Fibroblast of skin of scalp (primary cell): ENCODE measurements around the gene LRRC8D.
"Not testable (repeated sequence)": the region's sequence is repeated elsewhere in the genome, so short reads cannot be mapped to it uniquely, and the experiment has no call there.

Source experiments
- DNase-seq: peaks from one replicate; pipeline ENCODE4 v3.0.0-alpha.2; 2013

Gene LRRC8D

GRCh38 chr1:89913353-89914095 is 92.7 kb downstream of the LRRC8D start:
- DNase-seq: no peak

- DNase-seq: no peak
Measured at GRCh38 chr1:89917353-89917752, 96.5 kb downstream of the LRRC8D start.

GRCh38 chr1:89918127-89918793 is 97.4 kb downstream of the LRRC8D start:
- no peak for DNase-seq

- DNase-seq: no peak
Measured at GRCh38 chr1:89918794-89919155, 97.9 kb downstream of the LRRC8D start.

- DNase-seq: no peak
Measured at GRCh38 chr1:89919174-89919573, 98.3 kb downstream of the LRRC8D start.

- DNase-seq: no peak
Measured at GRCh38 chr1:89922911-89923310, 102.1 kb downstream of the LRRC8D start.

- no peak for DNase-seq
Measured at GRCh38 chr1:89923517-89923916, 102.7 kb downstream of the LRRC8D start.

GRCh38 chr1:89924075-89924474 is 103.2 kb downstream of the LRRC8D start:
- not testable (repeated sequence) for DNase-seq

GRCh38 chr1:89927049-89927448 is 106.2 kb downstream of the LRRC8D start:
- no peak for DNase-seq

GRCh38 chr1:89927478-89927877 is 106.6 kb downstream of the LRRC8D start:
- no peak for DNase-seq

GRCh38 chr1:89928506-89928905 is 107.7 kb downstream of the LRRC8D start:
- DNase-seq: no peak

GRCh38 chr1:89929467-89930063 is 108.7 kb downstream of the LRRC8D start:
- DNase-seq: no peak

GRCh38 chr1:89930579-89930978 is 109.7 kb downstream of the LRRC8D start:
- DNase-seq: no peak

GRCh38 chr1:89931964-89932363 is 111.1 kb downstream of the LRRC8D start:
- DNase-seq: no peak

- no peak for DNase-seq
Measured at GRCh38 chr1:89932598-89933364, 111.9 kb downstream of the LRRC8D start.

- no peak for DNase-seq
Measured at GRCh38 chr1:89934461-89934860, 113.6 kb downstream of the LRRC8D start.

GRCh38 chr1:89935235-89935634 is 114.4 kb downstream of the LRRC8D start:
- no peak for DNase-seq

GRCh38 chr1:89936694-89937093 is 115.9 kb downstream of the LRRC8D start:
- no peak for DNase-seq

GRCh38 chr1:89938171-89939055 is 117.6 kb downstream of the LRRC8D start:
- DNase-seq: peak; percentile 39

GRCh38 chr1:89939059-89939570 is 118.3 kb downstream of the LRRC8D start:
- DNase-seq: no peak

GRCh38 chr1:89939693-89940438 is 119.0 kb downstream of the LRRC8D start:
- DNase-seq: no peak
